ENCODE data around the gene TOX2. TPM values are rescaled to one million over a fixed set of nuclear protein-coding genes. Genes with fewer than 3 reads are reported as not detected.

The TOX2 gene
- total RNA-seq, 1 experiment from 2014 or later, result 0.06 TPM

GRCh38 chr20:44098657-44099056 is 184.0 kb downstream of the TOX2 start:
- DNase-seq (ENCODE audit: low read depth), result no peak

DNA sequence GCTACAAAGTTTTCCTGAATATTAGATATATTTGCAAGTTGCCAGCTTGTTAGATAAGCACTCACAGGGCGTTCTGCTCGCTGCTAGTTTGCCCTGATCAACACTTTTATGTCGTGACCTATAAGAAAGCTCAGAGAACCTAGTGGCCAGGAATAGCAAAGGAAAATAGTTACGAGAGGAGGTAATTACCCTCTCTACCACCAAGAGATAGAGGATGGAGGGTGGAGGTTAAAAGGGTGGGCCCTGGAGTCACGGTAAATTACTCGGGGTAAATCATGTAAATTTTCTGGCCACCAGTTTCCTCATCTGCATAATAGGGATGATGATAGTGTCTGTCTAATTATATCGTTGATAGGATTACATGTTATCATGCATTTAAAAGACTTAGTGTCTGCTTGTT is 185.2 kb downstream of the TOX2 start:
- DNase-seq (ENCODE audit: low read depth), result no peak

DNA sequence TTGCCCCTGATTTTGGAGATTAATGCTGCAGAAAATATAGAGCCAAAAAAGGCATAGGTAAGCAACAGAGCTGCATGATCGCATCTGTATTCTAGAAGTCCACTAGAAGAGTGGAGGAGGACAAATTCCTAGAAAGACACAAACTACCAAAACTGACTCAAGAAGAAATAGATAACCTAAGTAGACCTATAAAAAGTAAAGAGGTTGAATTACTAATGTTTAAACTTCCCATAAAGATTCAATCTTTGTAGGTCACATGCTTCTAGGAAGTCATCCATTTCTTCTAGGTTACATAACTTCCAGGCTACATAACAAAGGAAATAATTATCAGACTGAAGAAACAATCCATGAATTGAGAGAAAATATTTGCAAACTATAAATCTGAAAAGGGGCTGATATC is 187.9 kb downstream of the TOX2 start:
- DNase-seq (ENCODE audit: low read depth), result no peak

DNA sequence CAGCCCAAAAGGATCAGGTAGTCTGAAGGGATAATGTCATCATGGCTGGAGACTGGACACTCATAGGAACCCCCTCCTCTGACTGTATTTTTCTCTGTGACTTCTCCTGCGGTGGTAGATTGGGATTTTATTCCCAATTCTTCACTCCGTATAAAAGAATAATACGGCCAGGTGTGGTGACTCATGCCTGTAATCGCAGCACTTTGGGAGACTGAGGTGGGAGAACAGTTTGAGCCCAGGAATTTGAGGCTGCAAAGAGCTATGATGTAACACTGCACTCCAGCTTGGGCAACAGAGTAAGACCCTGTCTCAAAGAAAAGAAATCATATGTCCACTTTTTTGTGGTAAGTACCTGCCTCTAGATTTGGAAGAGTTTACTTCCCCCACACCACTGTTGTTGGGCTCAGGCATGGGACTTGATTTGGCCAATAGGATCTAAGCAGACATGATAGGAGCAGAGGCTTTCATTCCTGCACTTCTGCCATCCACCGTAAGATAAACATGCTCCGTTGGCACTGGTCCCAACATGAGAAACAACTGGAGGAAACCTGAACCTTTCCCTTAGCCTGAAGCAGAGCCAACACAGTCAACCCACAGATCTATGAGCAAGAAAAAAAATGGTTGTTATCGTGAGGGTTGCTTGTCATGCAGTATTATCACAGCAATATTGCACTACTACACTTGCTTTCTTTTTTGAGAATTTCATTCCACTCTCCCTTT is 190.3 kb downstream of the TOX2 start:
- DNase-seq (ENCODE audit: low read depth), result peak; percentile 79

GRCh38 chr20:44106615-44107014 is 192.0 kb downstream of the TOX2 start:
- no peak for DNase-seq (ENCODE audit: low read depth)

DNA sequence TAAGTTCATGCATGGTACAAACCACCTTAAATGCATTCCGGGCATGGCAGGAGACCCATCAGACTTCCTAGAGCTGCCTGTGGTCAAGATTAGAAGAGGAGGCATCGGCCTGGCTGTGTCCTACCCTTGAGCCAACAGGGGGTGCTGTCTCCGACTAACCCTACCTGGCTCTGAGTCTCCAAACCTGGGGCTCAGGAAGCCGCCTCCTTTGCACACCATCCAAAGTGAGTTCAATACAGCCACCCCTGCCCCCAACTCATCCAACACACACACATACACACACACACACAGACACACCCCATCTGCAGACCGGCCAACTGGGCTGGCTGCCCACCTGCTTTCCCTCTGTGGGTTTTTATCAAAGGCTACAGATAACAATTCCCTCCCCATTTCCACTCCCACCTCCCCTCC is 195.3 kb downstream of the TOX2 start:
- DNase-seq (ENCODE audit: low read depth), result no peak

- no peak for DNase-seq (ENCODE audit: low read depth)
These were observed 196.3 kb downstream of the TOX2 start for GRCh38 chr20:44110816-44111568.

DNA sequence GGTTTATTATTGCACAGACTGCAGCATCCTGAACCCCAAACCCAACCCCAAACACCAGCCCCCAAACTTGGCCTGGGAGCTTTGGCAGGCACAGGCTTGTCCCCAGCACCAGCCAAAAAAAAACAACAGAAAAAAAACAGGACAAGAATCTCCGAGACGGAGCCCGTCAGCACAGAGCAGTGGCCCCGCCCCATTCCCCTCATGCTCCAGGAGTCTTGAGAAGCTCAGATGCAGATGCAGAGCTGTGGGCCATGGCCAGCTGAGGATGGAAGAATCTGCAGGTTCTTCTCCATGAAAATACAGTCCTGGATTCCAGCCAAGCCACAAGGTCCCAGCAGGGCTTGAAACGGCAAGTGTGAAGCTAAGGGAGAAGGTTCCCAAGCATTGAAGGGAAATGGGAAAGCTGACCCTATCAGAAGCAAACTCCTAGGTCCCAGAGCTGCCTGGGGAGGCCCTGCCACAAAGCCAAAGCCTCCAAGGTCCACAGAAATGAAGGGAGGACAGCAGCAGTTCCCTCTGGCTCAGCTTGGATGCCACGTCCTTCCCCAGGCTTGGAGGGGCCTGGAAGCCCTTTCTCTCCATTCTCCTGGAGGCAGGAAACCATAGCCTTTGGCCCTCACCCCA is 197.2 kb downstream of the TOX2 start:
- DNase-seq (ENCODE audit: low read depth), result no peak

DNA sequence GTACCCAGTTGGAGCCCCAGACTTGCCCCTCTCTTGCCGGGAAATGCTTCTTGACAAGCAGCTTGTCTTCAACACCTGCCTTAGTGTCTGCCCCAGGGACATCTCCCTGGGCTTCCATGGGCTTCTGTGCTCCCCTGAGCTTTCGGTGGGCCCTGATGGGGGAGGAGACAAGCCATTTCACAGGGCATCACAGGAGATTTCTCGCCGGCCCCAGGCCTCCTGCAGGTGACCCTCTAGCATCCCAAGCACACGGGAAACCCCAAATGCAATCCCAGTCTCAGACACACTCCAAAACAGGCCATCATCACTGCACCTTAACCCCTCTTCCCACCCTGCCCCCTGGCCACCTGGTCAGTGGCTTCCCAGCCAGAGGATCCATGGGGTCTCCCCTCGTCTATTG is 197.8 kb downstream of the TOX2 start:
- no peak for DNase-seq (ENCODE audit: low read depth)

- DNase-seq (ENCODE audit: low read depth), result no peak
These were observed 198.4 kb downstream of the TOX2 start for GRCh38 chr20:44112889-44113617.

DNA sequence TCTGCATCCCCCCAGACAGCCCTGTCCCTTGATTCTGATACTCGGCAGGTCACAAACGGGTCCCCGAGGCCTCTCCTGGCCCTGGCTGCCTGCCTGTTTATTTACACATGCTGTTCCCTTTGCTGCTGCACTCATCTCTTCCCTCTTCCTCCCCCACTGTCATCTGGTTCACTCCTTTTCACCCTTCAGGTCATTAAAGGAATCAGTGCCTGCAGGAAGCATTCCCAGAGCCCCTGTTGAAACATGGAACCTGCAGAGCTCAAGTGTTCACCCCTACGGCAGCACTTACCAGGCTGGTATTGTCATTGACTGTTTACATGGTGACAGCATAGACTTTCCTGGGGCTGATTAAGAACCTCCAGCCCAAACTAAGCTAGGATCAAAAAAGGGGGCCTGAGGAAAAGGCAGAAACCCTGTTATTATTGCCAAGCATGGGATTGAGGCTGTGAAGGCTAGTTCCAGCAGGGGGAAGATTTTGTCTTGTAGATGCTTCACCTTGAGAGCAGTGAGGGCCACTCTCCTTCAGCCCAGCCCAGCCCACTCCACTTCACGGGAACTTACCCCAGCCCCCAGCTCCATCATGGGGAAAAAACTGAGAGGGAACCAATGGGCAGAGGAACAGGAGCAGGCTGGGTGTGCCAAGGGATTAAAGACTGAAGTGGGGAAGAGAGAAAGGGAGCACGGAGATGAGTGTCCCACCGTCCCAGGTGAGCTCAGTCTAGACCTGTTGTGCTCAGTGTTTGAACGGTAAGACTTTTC is 199.1 kb downstream of the TOX2 start:
- DNase-seq (ENCODE audit: low read depth), result no peak

- DNase-seq (ENCODE audit: low read depth), result no peak
These were observed 200.5 kb downstream of the TOX2 start for GRCh38 chr20:44115181-44115580.

- DNase-seq (ENCODE audit: low read depth), result no peak
These were observed 201.4 kb downstream of the TOX2 start for GRCh38 chr20:44115762-44116644.

GRCh38 chr20:44117296-44118184 is 202.9 kb downstream of the TOX2 start:
- no peak for DNase-seq (ENCODE audit: low read depth)

DNA sequence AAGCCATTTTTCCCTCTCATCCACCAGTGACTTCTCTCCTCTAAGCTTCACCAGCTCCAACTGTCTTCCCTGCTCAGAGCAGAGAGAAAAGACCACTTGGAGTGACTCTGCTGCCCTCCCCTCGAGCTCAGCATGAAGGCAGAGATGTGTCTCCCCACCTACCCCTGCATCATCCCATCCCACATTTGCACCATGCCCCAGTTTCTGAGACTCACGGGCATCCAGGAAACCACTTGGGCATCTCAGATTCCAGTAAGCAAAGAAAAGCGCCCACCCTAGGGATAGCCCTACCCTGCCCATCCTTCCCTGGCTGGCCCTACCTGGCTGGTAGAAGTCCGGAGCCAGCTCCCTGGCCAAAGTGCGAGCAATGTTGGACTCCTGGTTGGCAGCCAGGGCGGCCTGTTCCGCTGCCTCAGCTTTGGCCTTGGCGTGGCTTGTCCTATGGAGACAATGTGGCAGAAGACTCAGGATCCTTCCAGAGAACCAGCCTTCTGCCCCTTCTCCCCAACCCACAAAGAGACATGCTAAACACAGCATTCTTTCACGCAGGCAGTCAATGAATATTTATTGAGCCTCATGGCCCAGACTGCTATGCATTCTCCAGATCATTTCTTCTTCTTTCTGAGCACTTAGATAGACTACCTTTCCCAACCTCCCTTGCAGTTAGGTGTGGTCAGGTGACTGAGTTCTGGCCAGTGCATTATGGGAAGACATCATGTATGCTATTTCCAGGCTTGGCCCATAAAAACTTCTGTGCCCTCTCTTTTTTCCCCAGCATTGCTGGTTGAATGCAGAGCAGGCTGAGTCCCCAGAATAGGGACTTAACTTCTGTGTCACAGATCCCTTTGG is 203.8 kb downstream of the TOX2 start:
- no peak for DNase-seq (ENCODE audit: low read depth)
